GM10266 (cell line): Measurements from ENCODE around the gene GAPDH.

Source experiments
- DNase-seq: peaks from one replicate; pipeline ENCODE4 v3.0.0; 2012; ENCODE audit errors: extremely low spot score
- TF ChIP-seq, protein P1 (sequence below): IDR thresholded peaks from 2 replicates; pipeline ENCODE4 v1.5.1; 2012; ENCODE audit warnings: mild to moderate bottlenecking, low read depth; ENCODE audit not compliant: control insufficient read depth, insufficient read depth; ENCODE audit errors: missing control alignments

The GAPDH gene

GRCh38 chr12:6535697-6535946, 1.3 kb downstream of the GAPDH start:
- no peak for DNase-seq
- TF ChIP-seq, protein P1, sequence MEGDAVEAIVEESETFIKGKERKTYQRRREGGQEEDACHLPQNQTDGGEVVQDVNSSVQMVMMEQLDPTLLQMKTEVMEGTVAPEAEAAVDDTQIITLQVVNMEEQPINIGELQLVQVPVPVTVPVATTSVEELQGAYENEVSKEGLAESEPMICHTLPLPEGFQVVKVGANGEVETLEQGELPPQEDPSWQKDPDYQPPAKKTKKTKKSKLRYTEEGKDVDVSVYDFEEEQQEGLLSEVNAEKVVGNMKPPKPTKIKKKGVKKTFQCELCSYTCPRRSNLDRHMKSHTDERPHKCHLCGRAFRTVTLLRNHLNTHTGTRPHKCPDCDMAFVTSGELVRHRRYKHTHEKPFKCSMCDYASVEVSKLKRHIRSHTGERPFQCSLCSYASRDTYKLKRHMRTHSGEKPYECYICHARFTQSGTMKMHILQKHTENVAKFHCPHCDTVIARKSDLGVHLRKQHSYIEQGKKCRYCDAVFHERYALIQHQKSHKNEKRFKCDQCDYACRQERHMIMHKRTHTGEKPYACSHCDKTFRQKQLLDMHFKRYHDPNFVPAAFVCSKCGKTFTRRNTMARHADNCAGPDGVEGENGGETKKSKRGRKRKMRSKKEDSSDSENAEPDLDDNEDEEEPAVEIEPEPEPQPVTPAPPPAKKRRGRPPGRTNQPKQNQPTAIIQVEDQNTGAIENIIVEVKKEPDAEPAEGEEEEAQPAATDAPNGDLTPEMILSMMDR, result no peak

DNA sequence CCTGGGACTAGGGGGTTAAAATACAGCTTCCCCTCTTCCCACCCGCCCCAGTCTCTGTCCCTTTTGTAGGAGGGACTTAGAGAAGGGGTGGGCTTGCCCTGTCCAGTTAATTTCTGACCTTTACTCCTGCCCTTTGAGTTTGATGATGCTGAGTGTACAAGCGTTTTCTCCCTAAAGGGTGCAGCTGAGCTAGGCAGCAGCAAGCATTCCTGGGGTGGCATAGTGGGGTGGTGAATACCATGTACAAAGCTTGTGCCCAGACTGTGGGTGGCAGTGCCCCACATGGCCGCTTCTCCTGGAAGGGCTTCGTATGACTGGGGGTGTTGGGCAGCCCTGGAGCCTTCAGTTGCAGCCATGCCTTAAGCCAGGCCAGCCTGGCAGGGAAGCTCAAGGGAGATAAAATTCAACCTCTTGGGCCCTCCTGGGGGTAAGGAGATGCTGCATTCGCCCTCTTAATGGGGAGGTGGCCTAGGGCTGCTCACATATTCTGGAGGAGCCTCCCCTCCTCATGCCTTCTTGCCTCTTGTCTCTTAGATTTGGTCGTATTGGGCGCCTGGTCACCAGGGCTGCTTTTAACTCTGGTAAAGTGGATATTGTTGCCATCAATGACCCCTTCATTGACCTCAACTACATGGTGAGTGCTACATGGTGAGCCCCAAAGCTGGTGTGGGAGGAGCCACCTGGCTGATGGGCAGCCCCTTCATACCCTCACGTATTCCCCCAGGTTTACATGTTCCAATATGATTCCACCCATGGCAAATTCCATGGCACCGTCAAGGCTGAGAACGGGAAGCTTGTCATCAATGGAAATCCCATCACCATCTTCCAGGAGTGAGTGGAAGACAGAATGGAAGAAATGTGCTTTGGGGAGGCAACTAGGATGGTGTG, 1.9 kb downstream of the GAPDH start:
- TF ChIP-seq, protein P1, result no peak
- DNase-seq, result no peak

GRCh38 chr12:6536894-6537579, 2.7 kb downstream of the GAPDH start:
- DNase-seq, result no peak
- TF ChIP-seq, protein P1, result no peak

GRCh38 chr12:6537580-6538419, 3.5 kb downstream of the GAPDH start:
- peak; percentile 64 for DNase-seq
- TF ChIP-seq, protein P1, result peak; percentile 85

DNA sequence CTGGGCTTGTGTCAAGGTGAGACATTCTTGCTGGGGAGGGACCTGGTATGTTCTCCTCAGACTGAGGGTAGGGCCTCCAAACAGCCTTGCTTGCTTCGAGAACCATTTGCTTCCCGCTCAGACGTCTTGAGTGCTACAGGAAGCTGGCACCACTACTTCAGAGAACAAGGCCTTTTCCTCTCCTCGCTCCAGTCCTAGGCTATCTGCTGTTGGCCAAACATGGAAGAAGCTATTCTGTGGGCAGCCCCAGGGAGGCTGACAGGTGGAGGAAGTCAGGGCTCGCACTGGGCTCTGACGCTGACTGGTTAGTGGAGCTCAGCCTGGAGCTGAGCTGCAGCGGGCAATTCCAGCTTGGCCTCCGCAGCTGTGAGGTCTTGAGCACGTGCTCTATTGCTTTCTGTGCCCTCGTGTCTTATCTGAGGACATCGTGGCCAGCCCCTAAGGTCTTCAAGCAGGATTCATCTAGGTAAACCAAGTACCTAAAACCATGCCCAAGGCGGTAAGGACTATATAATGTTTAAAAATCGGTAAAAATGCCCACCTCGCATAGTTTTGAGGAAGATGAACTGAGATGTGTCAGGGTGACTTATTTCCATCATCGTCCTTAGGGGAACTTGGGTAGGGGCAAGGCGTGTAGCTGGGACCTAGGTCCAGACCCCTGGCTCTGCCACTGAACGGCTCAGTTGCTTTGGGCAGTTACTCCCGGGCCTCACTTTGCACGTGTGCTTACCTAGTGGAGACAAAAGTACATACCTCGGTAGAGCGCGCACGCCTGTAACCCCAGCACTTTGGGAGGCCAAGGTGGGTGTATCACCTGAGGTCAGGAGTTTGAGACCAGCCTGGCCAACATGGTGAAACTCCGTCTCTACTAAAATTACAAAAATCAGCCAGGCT, 4.3 kb downstream of the GAPDH start:
- peak; percentile 33 for DNase-seq
- TF ChIP-seq, protein P1, result no peak

GRCh38 chr12:6539314-6539682, 5.0 kb downstream of the GAPDH start:
- no peak for DNase-seq
- TF ChIP-seq, protein P1, result no peak
